CD14-positive monocyte (primary cell): ENCODE results near the gene HTR5A. TPM values are rescaled to one million over a fixed set of nuclear protein-coding genes. Genes with fewer than 3 reads are reported as not detected.

ENCODE experiments used
- DNase-seq, 3 donors: peaks; one replicate each; pipeline ENCODE4 v3.0.0-alpha.2; 2011 to 2022
- H2AFZ ChIP-seq: 2 replicates; pipeline ENCODE4 v1.6.0; 2012; ENCODE audit warnings: mild to moderate bottlenecking, low read depth, low read length, inconsistent platforms; ENCODE audit not compliant: insufficient read depth, poor library complexity, severe bottlenecking
- H3K27ac ChIP-seq, 2 donors: 1 replicate in 1 of 2; 2 replicates in 1 of 2; pipeline ENCODE4 v1.5.1; 2012 to 2013; ENCODE audit warnings: low read length in 2 of 2, control low read depth in 1 of 2, inconsistent platforms in 1 of 2, low read depth in 1 of 2, mild to moderate bottlenecking in 1 of 2
- H3K27me3 ChIP-seq, 2 donors: one replicate each; pipeline versions ENCODE4 v1.6.0 to v1.6.1; 2011 to 2013; ENCODE audit warnings: low read length in 2 of 2; ENCODE audit not compliant: control insufficient read depth in 2 of 2, insufficient read depth in 2 of 2
- H3K36me3 ChIP-seq, 2 donors: replicated peaks in 1 of 2; 1 replicate in 1 of 2; 2 replicates in 1 of 2; pipeline versions ENCODE4 v1.5.1 to v1.6.1; 2012 to 2013; ENCODE audit warnings: low read length in 2 of 2, control low read depth in 1 of 2, inconsistent platforms in 1 of 2, mild to moderate bottlenecking in 1 of 2; ENCODE audit not compliant: insufficient read depth in 2 of 2, control insufficient read depth in 1 of 2
- H3K4me1 ChIP-seq, 2 donors: 1 replicate in 1 of 2; 2 replicates in 1 of 2; pipeline versions ENCODE4 v1.5.1 to v1.6.1; 2012 to 2013; ENCODE audit warnings: low read length in 2 of 2, control low read depth in 1 of 2, inconsistent platforms in 1 of 2, mild to moderate bottlenecking in 1 of 2, moderate library complexity in 1 of 2; ENCODE audit not compliant: insufficient read depth in 2 of 2, control insufficient read depth in 1 of 2
- H3K4me2 ChIP-seq: replicated peaks from 2 replicates; pipeline ENCODE3; 2012; ENCODE audit warnings: low read length, moderate library complexity, mild to moderate bottlenecking; ENCODE audit not compliant: poor library complexity, severe bottlenecking; ENCODE audit errors: extremely low read depth
- H3K4me3 ChIP-seq, 3 experiments: fragments of 200-600 bp in 1 of 3; sonication (generic) in 1 of 3; replicated peaks in 1 of 3; 1 replicate in 2 of 3; 2 replicates in 1 of 3; pipeline ENCODE4 v1.5.1; 2011 to 2013; ENCODE audit warnings: low read length in 3 of 3, mild to moderate bottlenecking in 3 of 3, control low read depth in 2 of 3, low read depth in 2 of 3, inconsistent platforms in 1 of 3, moderate library complexity in 1 of 3
- H3K79me2 ChIP-seq: 2 replicates; pipeline ENCODE4 v1.6.0; 2012; ENCODE audit warnings: mild to moderate bottlenecking, control low read depth, inconsistent platforms, low read length, moderate library complexity; ENCODE audit not compliant: insufficient read depth
- H3K9ac ChIP-seq: 2 replicates; pipeline ENCODE4 v1.6.0; 2017; ENCODE audit warnings: low read length, mild to moderate bottlenecking; ENCODE audit not compliant: insufficient read depth, poor library complexity, severe bottlenecking
- H3K9me3 ChIP-seq, 2 donors: replicated peaks in 1 of 2; 1 replicate in 1 of 2; 2 replicates in 1 of 2; pipeline versions ENCODE4 v1.5.1 to v1.6.1; 2012 to 2013; ENCODE audit warnings: low read length in 2 of 2, control low read depth in 1 of 2; ENCODE audit not compliant: control insufficient read depth in 1 of 2, insufficient read depth in 1 of 2
- H4K20me1 ChIP-seq: 2 replicates; pipeline ENCODE4 v1.6.0; 2012; ENCODE audit warnings: mild to moderate bottlenecking, low read length, control low read depth, moderate library complexity; ENCODE audit not compliant: insufficient read depth
- H3K27ac Mint-ChIP-seq, 7 donors: one replicate each; pipeline ENCODE4 v1.8.0; 2020; ENCODE audit warnings: mild to moderate bottlenecking in 7 of 7, mixed read lengths in 7 of 7, moderate library complexity in 6 of 7, inconsistent platforms in 2 of 7
- H3K27me3 Mint-ChIP-seq, 3 donors: one replicate each; pipeline ENCODE4 v1.8.0; 2021 to 2022; ENCODE audit warnings: low read depth in 3 of 3, mild to moderate bottlenecking in 3 of 3, mixed read lengths in 3 of 3, moderate library complexity in 3 of 3, inconsistent platforms in 1 of 3
- H3K36me3 Mint-ChIP-seq, 2 donors: one replicate each; pipeline ENCODE4 v1.8.0; 2020; ENCODE audit warnings: mixed read lengths in 2 of 2, inconsistent platforms in 1 of 2, mild to moderate bottlenecking in 1 of 2
- H3K4me1 Mint-ChIP-seq: one replicate; pipeline ENCODE4 v1.8.0; 2020; ENCODE audit warnings: mild to moderate bottlenecking, mixed read lengths
- H3K4me3 Mint-ChIP-seq, 2 donors: one replicate each; pipeline ENCODE4 v1.8.0; 2020; ENCODE audit warnings: mild to moderate bottlenecking in 2 of 2, mixed read lengths in 2 of 2, moderate library complexity in 1 of 2
- H3K9me3 Mint-ChIP-seq, 7 donors: one replicate each; pipeline ENCODE4 v1.8.0; 2020 to 2022; ENCODE audit warnings: mixed read lengths in 7 of 7, mild to moderate bottlenecking in 6 of 7, moderate library complexity in 6 of 7, inconsistent platforms in 2 of 7
- CTCF ChIP-seq: fragments of 200-600 bp; IDR thresholded peaks from one replicate; pipeline ENCODE4 v1.8.0; 2022; ENCODE audit warnings: antibody characterized with exemption, mild to moderate bottlenecking
- WGBS: methylation state at CpG from one replicate; pipeline ENCODE4 v1.1.5; 2013; ENCODE audit warnings: missing lambda C conversion rate; ENCODE audit not compliant: insufficient coverage; 5-methylcytosine and 5-hydroxymethylcytosine counted together
- intact Hi-C, 2 donors: fragments of 100-400 bp; cut with micrococcal nuclease; formaldehyde crosslinking; loops; one replicate each; pipeline versions ENCODE4 v1.15.0 to v1.15.1; 2023
- polyA plus RNA-seq, 3 donors: library from polyadenylated mRNA; depleted of rRNA in 1 of 3; unstranded in 2 of 3; stranded (reverse) in 1 of 3; fragments of 300-500 nt in 2 of 3; fragments of >200 nt in 1 of 3; fragmentation: Illumina TruSeq in 2 of 3; gene quantifications; 1 replicate in 2 of 3; 2 replicates in 1 of 3; pipeline ENCODE4 v1.2.3, GENCODE V29; 2012 to 2021

The HTR5A gene
- polyA plus RNA-seq, 3 donors = not detected

- Histone ChIP-seq H3K9ac (no peak overlapping the region), H3K4me3 (no peak overlapping the region), H3K4me2 (no peak overlapping the region), H3K9me3 (peaks cover 23 to 29% of the 10 kb centered on the region in 2 donors), H3K79me2 (no peaks in the 10 kb centered on the region), H3K4me1 (no peaks in the 10 kb centered on the region), H2AFZ (no peak overlapping the region), H3K36me3 (no peaks in the 10 kb centered on the region), H3K27ac (no peak overlapping the region), H4K20me1 (no peaks in the 10 kb centered on the region), H3K27me3 (no peaks in the 10 kb centered on the region)
- 77% methylated on average over 5 of the region's 7 CpGs for WGBS
- Mint-ChIP-seq H3K27me3 (peaks cover 1 to 6% (median 2%) of the 10 kb centered on the region in 3 donors), H3K9me3 (peaks cover 10 to 38% (median 20%) of the 10 kb centered on the region in 7 donors), H3K27ac (peak overlapping the region in 1 of 7 donors; percentile 14), H3K4me1 (no peaks in the 10 kb centered on the region), H3K4me3 (no peak overlapping the region), H3K36me3 (no peaks in the 10 kb centered on the region)
- no peak for TF ChIP-seq CTCF
- DNase-seq = no peak
- intact Hi-C loops = no loop called here
These were observed 49.8 kb downstream of the HTR5A start for GRCh38 chr7:155119801-155120382.

- WGBS = 100% methylated on average over 1 of the region's 4 CpGs
- peaks cover 23 to 32% of the 10 kb centered on the region in 2 donors for H3K9me3 ChIP-seq
- no peak overlapping the region for H3K27ac ChIP-seq
- intact Hi-C loops = no loop called here
- H3K4me3 ChIP-seq = no peak overlapping the region
- TF ChIP-seq CTCF = no peak
- H3K4me1 ChIP-seq = no peaks in the 10 kb centered on the region
- Mint-ChIP-seq H3K36me3 (no peaks in the 10 kb centered on the region), H3K27ac (no peak overlapping the region), H3K9me3 (peaks cover 10 to 41% (median 20%) of the 10 kb centered on the region in 7 donors), H3K4me1 (no peaks in the 10 kb centered on the region), H3K27me3 (peaks cover 1 to 4% (median 2%) of the 10 kb centered on the region in 3 donors), H3K4me3 (no peak overlapping the region)
- H3K79me2 ChIP-seq = no peaks in the 10 kb centered on the region
- H4K20me1 ChIP-seq = no peaks in the 10 kb centered on the region
- no peak overlapping the region for H3K4me2 ChIP-seq
- no peak for DNase-seq
- no peaks in the 10 kb centered on the region for H3K36me3 ChIP-seq
- no peak overlapping the region for H3K9ac ChIP-seq
- H2AFZ ChIP-seq = no peak overlapping the region
- no peaks in the 10 kb centered on the region for H3K27me3 ChIP-seq
These were observed 50.3 kb downstream of the HTR5A start for GRCh38 chr7:155120460-155120859.
